HG02852 (cell line): ENCODE results near the gene GLIS1.
"Not testable (repeated sequence)": the region's sequence is repeated elsewhere in the genome, so short reads cannot be mapped to it uniquely, and the experiment has no call there.

Experiments
- ATAC-seq: cut with Tn5 transposase; IDR thresholded peaks from one replicate; pipeline ENCODE4 v1.9.1; 2021; ENCODE audit warnings: mild to moderate bottlenecking, moderate library complexity; ENCODE audit not compliant: unreplicated experiment

The GLIS1 gene

GRCh38 chr1:53572065-53572814 is 166.7 kb downstream of the GLIS1 start:
- ATAC-seq, result no peak

GRCh38 chr1:53568540-53568939 is 170.4 kb downstream of the GLIS1 start:
- no peak for ATAC-seq

- ATAC-seq, result no peak
Observed at GRCh38 chr1:53567851-53568250, 171.1 kb downstream of the GLIS1 start.

GRCh38 chr1:53567450-53567849 is 171.5 kb downstream of the GLIS1 start:
- ATAC-seq, result no peak

- no peak for ATAC-seq
Observed at GRCh38 chr1:53563611-53564010, 175.4 kb downstream of the GLIS1 start.

- ATAC-seq, result no peak
Observed at GRCh38 chr1:53562981-53563379, 176.0 kb downstream of the GLIS1 start.

GRCh38 chr1:53562291-53562980 is 176.5 kb downstream of the GLIS1 start:
- ATAC-seq, result no peak

GRCh38 chr1:53561503-53562105 is 177.4 kb downstream of the GLIS1 start:
- ATAC-seq, result no peak

- ATAC-seq, result no peak
Observed at GRCh38 chr1:53560581-53561502, 178.1 kb downstream of the GLIS1 start.

- ATAC-seq, result no peak
Observed at GRCh38 chr1:53559854-53560580, 178.9 kb downstream of the GLIS1 start.

- no peak for ATAC-seq
Observed at GRCh38 chr1:53559391-53559815, 179.6 kb downstream of the GLIS1 start.

GRCh38 chr1:53558739-53559315 is 180.1 kb downstream of the GLIS1 start:
- ATAC-seq, result no peak

GRCh38 chr1:53557830-53558738 is 180.9 kb downstream of the GLIS1 start:
- no peak for ATAC-seq

GRCh38 chr1:53557369-53557768 is 181.6 kb downstream of the GLIS1 start:
- ATAC-seq, result no peak

GRCh38 chr1:53556657-53557227 is 182.2 kb downstream of the GLIS1 start:
- no peak for ATAC-seq

- not testable (repeated sequence) for ATAC-seq
Observed at GRCh38 chr1:53555620-53556326, 183.2 kb downstream of the GLIS1 start.

GRCh38 chr1:53554592-53555305 is 184.2 kb downstream of the GLIS1 start:
- no peak for ATAC-seq
